Measurements from ENCODE around the gene ANKRD18A.

ANKRD18A gene

DNA sequence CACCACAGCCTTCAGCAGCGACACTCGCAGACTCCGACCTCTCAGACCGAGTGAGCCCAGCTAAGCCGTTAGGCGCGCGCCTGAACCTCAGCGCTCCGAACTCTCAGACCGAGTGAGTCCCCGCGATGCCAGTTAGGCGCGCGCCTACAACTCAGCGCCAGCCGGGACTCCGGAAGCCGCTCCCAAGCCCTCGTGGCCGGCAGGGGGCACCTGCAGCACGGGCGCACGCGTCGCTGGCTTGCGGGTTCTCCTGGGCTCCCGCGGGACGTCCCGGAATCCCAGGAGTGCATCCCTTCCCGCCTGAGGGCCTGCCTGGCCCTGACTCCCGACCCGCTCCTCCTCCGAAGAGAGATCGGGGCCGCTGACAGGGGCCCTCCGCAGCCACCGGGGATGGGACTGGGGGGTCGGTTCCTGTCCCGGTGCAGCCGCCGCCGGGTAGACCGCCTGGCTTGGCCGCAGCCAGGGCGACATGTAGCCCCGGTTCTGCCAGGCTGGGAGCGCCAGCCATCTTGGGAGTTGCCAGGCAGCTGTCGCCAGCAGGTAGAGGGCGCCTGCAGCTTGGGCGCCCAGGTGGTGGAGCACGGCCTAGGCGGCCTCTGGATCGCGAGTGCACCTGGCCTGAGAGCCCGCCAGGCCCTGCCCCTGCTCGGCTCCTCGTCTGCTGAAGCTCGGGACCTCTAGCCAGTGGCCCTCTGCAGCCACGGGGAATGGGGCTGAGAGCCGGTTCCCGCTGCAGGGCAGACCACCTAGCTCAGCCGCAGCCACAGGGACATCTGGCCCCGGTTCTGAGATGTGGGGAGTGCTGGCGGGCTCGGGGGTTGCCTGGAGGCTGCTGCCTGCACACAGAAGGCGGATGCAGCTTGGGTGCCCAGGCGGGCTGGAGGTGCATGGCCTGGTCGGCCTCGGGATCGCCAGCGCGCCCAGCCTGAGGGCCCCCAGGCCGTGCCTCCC, at the start of gene ANKRD18A:
Gene ANKRD18A, minus strand, starts transcription at position 114 of the 951 bp plus-strand sequence. CDS start 311 bp downstream, outside the sequence.
- no peak for DNase-seq (ENCODE audit: low read depth)

DNA sequence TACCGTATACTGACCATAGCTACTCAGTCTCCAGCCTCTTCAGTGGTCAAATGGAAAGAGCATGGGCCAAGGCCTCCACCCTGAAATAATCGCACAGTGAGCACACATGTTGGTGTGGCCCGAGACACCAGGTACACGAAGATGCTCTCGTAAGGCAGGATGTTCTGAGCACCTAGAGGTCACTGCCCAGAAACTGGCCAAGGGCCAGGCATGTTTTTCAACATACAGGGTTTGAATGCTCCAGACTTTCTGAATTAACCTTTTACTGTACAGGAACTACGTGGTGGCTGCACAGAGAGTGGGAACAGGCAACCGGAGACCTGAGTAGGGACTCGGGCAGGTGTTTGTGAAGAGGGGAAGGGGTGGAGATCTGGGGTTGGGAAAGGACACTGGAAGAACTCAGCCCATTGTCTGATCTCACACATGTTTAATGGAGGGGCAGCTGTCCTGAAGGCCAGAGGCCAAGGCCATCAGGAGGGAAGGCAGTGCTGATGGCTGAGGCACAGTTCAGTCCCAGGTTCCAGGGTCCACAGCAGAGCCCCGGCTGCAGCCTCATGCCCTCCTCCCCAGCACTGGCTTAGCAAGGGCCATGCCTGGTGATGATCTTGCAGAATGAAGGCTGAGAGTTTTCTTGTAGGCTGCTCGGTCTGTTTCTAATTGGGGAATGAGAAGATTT, 48.5 kb upstream of the ANKRD18A start:
- no peak for DNase-seq (ENCODE audit: low read depth)

DNA sequence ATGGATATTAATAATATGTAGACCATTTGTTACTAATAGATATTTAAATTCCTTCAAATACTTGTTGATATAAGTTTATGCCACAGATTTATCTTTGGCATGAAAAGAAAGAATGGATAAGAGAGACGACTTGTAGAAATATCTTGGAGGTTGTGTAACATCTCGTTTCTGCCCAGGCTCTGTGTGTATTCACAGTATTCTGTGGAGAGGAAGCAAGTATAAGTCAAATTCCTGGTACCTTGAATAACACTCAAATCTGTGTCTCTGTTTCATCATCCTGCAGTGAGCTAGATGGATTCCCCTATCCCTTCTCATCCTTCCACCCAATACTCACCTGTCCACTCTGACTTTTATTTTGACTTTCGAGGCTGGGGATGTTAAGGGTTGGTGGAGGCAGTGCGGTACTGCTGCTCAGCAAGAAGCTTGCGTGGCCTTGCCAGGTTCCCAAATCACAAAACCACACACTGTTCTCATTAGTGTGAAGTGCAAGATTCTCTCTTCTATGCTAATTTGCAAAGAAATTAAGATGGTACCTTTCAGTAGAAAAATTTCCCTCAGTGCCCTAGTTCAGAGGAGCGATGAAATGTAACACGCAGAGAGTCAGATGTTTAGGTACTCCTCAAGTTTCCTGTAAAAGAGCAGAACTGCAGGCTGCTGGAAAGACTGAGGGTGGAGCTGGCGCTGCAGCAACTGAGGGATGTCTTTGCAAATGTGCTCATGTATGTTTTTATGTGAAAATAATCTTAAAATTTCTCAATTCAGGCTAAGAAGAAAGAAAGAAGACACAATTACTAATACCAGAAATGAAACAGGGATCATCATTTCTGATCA, 42.6 kb upstream of the ANKRD18A start:
- DNase-seq (ENCODE audit: low read depth), result no peak

DNA sequence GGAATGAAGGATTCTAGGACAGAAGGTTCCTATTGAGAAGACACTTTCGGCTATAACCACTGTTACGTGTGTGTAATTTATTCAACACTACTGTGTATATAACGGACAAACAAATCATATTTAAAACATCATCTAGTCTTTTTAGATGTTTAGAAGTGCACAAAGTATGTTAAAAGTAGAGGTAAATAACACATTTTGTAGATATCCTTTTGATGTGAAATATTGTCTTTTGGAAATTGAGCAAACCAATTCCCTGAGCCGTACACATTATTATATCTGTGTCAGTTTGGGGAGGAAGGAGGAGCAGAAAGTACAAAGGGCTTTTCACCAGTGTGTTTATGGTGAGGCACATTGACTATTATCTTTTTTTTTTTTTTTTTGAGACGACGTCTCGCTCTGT, 39.1 kb upstream of the ANKRD18A start:
- DNase-seq (ENCODE audit: low read depth), result no peak

DNA sequence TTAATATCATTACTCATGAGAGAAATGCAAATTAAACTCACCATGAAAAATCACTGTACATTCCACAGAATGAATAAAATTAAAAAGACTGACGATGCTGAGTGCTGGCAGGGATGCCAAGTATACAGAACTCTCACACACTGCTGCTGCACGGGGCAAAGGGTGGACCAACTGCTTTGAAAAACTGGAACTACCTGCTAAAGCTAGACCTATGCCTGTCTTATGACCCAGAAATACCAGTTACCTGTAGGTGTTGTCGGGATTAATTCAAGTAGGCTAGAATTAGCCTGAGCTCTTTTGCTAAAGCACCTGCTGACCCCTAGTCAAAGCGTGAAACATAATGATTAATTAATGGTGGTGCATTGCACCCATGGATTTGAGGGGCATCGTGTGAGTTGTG, 36.5 kb upstream of the ANKRD18A start:
- DNase-seq (ENCODE audit: low read depth), result no peak

DNA sequence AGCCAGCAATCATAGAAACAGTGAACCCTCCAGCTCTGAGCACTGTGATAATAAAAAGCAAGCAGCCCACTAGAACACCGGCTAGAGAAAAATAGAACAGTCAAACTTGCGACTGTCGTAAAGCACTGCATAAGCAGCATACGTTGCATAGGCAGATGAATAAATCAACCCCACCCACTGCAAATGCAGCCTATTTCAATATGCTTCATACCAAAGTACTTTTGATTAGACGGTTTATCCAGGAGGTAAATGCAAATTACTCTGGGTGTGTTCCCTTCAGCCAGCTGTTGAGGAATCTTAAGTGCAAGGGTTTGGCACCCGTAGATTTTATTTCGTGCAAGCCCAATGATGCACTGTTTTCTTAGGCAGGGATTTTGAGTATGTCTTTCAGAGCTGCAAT, 32.1 kb upstream of the ANKRD18A start:
- no peak for DNase-seq (ENCODE audit: low read depth)

DNA sequence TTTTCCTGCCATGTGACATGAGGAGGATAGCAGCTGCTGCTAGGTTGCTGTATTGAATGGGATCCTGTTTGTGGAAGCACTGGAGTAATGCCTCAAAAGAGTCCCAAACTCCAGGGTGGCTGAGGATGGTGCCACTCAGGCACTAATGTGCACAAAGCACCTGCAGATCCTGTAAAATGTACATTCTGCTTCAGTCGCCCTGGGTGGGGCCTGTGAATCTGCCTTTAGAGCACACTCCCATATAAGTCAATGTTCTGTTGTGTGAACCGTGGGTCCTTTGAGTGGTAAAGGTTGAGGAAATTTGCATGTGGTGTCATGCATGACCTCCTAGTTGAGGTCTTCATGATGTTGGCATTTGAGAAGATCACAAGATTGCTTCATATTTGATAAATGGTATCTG, 31.6 kb upstream of the ANKRD18A start:
- no peak for DNase-seq (ENCODE audit: low read depth)

DNA sequence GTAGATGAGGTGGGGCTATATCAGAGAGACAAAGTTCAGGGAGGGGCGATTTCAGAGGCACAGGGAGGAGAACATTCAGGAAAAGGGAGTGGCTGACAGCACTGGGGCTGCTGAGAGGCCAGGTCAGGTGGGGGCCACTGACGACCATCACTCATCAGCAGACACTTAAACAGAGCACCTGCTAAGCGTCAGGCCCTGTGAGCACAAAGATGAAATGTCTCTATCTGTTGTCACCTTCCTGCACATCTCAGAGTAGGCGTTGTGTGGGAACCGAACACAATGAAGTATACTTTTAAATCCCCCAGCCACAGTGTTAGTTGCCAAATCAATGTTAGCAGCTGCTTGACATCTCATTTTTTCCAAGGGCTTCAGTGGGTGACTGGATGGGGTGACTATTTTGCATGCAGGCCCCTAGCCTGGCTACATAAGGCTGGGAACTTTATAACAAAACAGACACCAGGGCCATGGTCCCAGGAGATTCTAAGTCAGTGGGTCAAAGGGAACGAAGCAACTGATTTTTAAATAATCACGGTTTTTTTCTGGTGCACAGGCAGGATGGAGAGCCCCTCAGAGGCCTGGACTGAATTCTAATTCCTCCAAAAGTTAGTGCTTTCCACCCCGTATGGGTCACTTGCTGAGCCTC, 31.1 kb upstream of the ANKRD18A start:
- DNase-seq (ENCODE audit: low read depth), result no peak

DNA sequence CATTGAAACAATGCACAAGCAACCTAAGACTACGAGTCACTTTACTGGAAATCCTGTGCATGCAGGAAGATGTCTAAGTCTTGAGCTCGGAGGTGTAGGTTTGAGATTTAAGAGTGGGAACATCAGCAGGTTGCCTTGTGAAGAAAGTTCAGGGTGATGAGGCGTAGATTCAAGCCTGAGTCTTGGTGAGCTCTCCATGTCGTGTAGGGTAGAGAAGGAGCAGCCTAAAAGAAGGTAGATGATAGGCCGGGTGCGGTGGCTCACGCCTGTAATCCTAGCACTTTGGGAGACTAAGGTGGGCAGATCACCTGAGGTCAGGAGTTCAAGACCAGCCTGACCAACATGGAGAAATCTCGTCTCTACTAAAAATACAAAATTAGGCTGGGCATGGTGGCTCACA, 30.2 kb upstream of the ANKRD18A start:
- no peak for DNase-seq (ENCODE audit: low read depth)

DNA sequence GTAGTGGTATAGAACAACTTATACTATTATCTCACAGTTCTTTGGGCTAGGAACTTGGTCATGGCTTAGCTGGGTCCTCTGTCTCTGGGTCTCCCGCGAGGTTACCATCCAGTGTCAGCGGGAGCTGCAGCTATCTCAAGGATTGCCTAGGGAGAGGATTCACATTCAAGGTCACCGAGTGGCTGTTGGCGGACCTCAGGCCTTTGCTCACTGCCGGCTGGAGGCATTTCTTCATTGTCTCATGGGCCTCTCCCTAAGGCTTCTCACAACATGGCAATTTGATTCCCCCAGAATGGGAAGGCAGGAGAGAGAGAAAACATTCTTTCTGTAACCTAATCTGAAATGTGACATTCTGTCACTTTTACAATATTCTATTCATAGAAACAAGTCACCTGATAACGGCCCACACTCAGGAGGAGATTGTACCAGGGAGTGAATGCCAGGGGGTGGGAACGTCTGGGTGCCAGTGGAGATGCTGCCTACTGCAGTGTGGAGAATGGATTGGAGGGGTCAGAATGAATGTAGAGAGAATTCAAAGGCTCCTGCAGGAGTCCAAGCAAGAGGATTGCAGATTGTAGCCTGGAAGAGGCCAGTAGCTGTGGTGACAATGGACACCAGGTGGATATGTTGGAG, 29.5 kb upstream of the ANKRD18A start:
- DNase-seq (ENCODE audit: low read depth), result no peak

DNA sequence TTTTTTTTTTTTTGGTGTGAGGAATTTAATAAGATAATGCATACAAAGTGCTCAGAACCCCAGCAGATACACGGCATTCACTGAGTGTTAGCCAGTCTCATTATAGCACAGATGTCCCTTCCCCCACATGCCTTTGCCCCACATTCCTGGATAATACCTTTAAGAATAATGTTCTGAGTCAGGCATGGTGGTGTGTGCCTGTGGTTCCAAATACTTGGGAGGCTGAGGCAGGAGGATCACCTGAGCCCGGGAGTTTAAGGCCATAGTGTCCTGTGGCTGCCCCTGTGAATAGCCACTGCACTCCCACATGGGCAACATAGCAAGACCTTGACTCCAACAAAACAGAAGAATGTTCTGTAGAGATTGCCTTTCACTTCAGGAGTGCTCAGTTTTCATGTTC, 24.2 kb upstream of the ANKRD18A start:
- no peak for DNase-seq (ENCODE audit: low read depth)

DNA sequence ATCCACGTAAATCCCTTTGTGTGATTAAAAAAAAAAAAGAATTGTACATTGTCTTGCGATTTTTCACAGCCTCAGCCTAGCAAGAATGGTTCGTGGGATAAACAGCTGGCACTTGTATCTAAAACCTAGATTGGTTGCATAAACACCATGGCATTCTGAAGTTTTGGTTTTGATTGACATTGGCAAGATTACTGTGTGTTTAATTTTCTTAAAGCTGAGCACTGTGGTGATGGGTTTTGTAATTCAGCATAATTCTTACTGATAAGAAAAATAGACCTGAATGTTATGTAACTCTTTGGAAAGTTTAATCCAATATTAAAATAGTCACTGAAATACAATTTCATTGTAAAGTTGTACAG, 23.4 kb upstream of the ANKRD18A start:
- no peak for DNase-seq (ENCODE audit: low read depth)

DNA sequence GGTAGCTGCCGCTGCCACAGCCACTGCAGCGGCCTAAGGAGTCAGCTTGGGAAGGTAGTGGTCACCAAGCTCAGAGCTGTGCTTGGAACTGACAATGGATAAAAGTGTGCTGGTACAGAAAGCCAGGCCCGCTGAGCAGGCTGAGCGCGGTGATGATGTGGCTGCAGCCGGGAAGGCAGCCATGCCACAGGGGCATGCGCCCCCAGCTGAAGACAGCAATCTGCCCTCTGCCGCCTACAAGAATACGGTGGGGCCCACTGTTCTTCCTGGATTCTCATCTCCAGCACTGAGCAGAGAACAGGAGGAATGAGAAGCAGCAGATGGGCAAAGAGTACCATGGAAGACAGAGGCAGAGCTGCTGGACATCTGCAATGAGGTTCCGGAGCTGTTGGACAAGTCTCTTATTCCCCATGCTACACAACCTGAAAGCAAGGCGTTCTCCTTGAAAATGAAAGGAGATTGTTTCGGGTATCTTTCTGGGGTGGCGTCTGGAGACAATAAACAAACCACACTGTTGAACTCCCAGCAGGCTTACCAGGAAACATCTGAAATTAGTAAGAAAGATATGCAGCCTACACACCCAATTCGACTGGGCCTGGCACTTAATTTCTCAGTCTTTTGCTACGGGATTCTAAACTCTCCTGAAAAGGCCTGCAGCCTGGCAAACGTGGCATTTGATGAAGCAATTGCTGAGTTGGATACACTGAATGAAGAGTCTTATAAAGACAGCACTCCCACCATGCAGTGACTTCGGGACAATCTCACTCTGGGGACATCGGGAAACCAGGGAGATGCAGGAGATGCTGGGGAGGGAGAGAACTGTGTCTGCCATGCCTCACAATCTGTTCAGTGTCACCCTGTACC, 22.8 kb upstream of the ANKRD18A start:
- no peak for DNase-seq (ENCODE audit: low read depth)

DNA sequence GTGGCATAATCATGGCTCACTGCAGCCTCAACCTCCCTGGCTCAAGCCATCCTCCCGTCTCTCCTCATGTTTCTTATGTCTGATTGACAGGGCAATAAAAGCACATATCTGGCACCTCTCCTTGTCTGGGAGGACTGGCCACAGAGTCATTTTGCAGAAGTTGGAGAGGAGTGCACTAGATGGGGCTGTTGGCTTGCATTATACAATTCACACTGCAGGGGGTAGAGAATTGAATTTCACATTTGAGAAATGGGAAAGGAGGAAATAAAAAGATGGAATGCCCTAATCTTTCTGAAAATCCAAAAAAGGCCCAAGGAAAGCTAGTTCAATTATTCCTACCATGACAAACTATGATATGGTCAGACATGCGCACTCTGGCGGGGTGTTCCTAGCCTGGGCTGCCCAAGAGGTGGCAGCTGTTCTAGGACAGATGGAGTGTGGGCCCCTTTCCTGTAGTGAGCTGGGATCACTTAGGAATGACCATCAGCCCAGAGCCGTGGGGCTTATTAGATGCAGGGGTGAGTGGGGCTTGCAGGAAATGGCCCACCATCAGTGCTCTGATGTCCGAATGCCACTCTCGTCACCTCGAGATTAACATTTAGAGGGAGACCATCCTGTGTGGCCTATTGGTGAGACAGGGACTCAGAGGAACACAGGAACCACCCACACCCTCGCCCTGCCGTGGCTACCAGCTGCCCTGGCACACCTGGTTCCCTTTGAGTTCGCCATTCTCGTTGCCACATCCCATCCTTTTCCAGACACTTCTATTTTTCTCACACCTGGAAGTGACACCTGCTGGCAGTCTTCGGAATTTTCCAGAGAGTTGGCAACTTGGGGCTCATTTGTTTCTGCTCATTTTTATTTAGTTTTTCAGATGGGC, 21.8 kb upstream of the ANKRD18A start:
- DNase-seq (ENCODE audit: low read depth), result no peak

DNA sequence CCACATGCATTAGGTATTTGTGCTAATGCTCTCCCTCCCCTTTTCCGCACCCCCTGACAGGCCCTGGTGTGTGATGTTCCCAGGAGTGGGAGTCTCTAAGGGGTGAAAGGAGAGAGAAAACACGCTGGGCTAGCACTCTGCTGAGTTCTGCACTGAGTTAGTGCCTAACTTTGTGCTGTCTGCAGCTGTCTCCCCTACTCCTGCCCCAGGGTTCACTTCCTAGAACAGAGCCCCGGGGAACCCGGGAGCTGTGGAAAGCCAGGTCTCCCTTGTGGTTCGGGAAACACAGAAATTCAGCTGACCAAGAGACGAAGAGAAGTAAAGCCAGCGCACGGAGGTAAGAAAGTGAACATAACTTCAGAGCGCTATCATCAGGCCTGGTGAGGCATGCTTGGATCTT, 20.7 kb upstream of the ANKRD18A start:
- no peak for DNase-seq (ENCODE audit: low read depth)

DNA sequence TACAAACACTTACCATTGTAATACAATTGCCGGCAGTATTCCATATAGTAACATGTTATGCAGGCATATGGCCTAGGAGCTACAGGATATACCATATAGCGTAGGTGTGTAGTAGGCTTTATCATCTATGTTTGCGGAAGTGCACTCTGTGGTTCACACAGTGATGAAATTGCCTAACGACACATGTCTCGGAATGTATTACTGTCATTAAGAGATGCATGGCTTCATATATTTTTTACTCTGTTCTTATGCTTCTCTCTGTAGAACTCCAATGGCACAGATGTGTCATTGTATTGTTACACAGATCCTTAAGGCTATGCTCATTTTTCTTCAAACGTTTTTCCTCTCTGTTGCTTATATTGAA, 19.2 kb upstream of the ANKRD18A start:
- no peak for DNase-seq (ENCODE audit: low read depth)

DNA sequence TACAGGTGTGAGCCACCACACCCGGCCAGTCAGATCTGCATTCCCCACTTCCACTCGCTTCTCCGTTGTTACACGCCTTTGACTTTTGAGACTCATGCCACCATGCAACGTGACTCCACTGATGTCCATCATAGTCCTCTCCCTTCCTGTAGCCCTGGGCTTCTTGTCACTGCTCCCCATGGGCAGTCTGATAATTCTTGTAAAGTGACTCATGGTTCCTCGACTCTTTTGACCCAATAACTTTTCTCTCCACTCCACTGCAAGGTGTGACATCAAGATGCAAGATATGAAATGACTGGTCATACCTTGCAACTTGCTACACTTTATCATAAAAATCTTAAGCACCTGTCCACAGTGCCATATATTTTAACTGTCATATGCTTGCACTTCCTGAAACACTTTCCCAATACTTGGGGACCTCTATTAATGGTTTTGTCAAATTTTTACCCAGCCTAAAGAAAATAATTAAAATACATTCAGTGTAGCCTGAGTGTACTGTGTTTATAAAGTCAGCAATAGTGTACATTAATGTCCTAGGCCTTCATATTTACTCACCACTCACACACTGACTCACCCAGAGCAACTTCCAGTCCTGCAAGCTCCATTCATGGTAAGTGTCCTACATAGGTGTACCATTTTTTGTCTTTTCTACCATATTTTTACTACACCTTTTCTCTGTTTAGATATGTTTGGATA, 18.6 kb upstream of the ANKRD18A start:
- no peak for DNase-seq (ENCODE audit: low read depth)

DNA sequence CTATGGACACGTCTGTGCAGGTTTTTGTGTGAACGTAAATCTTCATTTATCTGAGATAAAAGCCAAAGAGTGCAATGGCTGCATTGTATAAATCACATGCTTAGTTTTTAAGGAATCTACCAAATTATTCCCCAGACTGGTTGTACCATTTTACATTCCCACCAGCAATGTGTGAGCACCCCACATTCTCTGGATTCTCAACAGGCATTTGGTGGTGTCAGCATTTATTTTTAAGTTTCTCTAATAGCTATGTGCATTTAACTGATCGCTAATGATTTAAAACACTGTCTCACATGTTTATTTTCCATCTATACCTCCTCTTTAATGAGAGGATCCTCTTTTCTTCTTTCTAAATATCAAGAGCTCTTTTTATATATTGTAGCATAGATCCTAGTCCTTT, 13.9 kb upstream of the ANKRD18A start:
- DNase-seq (ENCODE audit: low read depth), result no peak

DNA sequence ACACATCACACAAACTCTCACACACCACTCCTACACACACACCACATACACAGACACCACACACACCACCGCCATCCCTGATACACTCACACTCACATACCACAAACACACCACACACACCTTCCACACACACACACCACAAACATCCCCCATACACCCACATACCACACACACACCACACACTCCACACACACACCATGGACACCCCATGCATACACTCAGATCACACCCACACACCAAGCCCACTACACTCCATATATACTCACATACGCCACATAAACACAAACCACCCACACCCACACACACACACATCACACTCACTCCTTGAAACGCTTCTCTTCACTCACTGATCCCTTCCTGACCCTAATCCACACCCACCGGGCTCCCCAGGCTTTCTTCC, 9.1 kb upstream of the ANKRD18A start:
- no peak for DNase-seq (ENCODE audit: low read depth)

Data from GM04504 (cell line).